Heart left ventricle (tissue), 16 donors: ENCODE measurements around the gene SERINC3. TPM values are rescaled to one million over a fixed set of nuclear protein-coding genes. Genes with fewer than 3 reads are reported as not detected.

Source experiments
- ATAC-seq, 4 donors: fragments of 200-7000 bp; cut with Tn5 transposase; one replicate each; pipeline ENCODE4 v1.9.1; 2020 to 2022; ENCODE audit warnings: moderate library complexity in 4 of 4, mild to moderate bottlenecking in 3 of 4, moderate number of reproducible peaks in 1 of 4
- DNase-seq, 5 donors: peaks; one replicate each; pipeline ENCODE4 v3.0.0-alpha.2; 2020
- H3K27ac ChIP-seq, 12 donors: fragments of 200-600 bp; sonication (generic) in 4 of 12; one replicate each; pipeline versions ENCODE4 v1.5.0 to v1.8.0; 2016 to 2022; ENCODE audit warnings: mild to moderate bottlenecking in 2 of 12
- H3K27me3 ChIP-seq, 9 donors: fragments of 200-600 bp; sonication (generic) in 2 of 9; one replicate each; pipeline versions ENCODE4 v1.5.1 to v1.8.0; 2016 to 2022; ENCODE audit warnings: mild to moderate bottlenecking in 3 of 9
- H3K36me3 ChIP-seq, 9 donors: fragments of 200-600 bp; sonication (generic) in 2 of 9; one replicate each; pipeline versions ENCODE4 v1.5.0 to v1.8.0; 2018 to 2022; ENCODE audit warnings: mild to moderate bottlenecking in 2 of 9
- H3K4me1 ChIP-seq, 12 donors: fragments of 200-600 bp; sonication (generic) in 4 of 12; one replicate each; pipeline versions ENCODE4 v1.5.0 to v1.8.0; 2016 to 2022; ENCODE audit warnings: mild to moderate bottlenecking in 3 of 12
- H3K4me3 ChIP-seq, 12 donors: fragments of 200-600 bp; sonication (generic) in 4 of 12; one replicate each; pipeline versions ENCODE4 v1.5.0 to v1.8.0; 2017 to 2022; ENCODE audit warnings: mild to moderate bottlenecking in 9 of 12, moderate library complexity in 4 of 12
- H3K9me3 ChIP-seq, 12 donors: fragments of 200-600 bp; sonication (generic) in 4 of 12; one replicate each; pipeline versions ENCODE4 v1.5.0 to v1.8.0; 2016 to 2022; ENCODE audit warnings: mild to moderate bottlenecking in 1 of 12
- CTCF ChIP-seq, 12 donors: fragments of 200-600 bp; sonication (generic) in 4 of 12; IDR thresholded peaks; one replicate each; pipeline versions ENCODE4 v1.5.0 to v1.8.0; 2018 to 2022; ENCODE audit warnings: antibody characterized with exemption in 12 of 12, mild to moderate bottlenecking in 5 of 12
- POLR2A ChIP-seq, 2 donors: fragments of 450-650 bp; IDR thresholded peaks; one replicate each; pipeline ENCODE4 v1.6.1; 2017; ENCODE audit warnings: antibody characterized with exemption in 2 of 2, mild to moderate bottlenecking in 2 of 2, moderate library complexity in 2 of 2
- WGBS, 4 donors: extraction: QIAGEN DNeasy Blood & Tissue Kit in 2 of 4; methylation state at CpG; one replicate each; pipeline versions ENCODE4 v1.1.5 to v1.1.7; 2013 to 2018; 5-methylcytosine and 5-hydroxymethylcytosine counted together
- intact Hi-C, 10 donors: fragments of 100-400 bp; cut with DNase I; formaldehyde crosslinking; loops; one replicate each; pipeline versions ENCODE4 v1.11.1 to v1.14.2; 2022
- polyA plus RNA-seq, 2 donors: library from polyadenylated mRNA; stranded (reverse); fragments of 200-250 nt; gene quantifications; one replicate each; pipeline ENCODE4 v1.2.3, GENCODE V29; 2013
- total RNA-seq, 9 donors: library from RNA; depleted of rRNA in 2 of 9; stranded (reverse); fragments of >200 nt in 2 of 9; fragmentation: NEBNext Ultra II Directional in 3 of 9; extraction: Animal tissue kit (Norgen Biotek cat#: 25700) in 3 of 9; gene quantifications; one replicate each; pipeline versions ENCODE4 v1.1.0 to v1.2.4, GENCODE V29; 2016 to 2023
- donor health status: ischemic (EF 13 %, LVEDD 7.1; RV severe dilation, severe dysfunction).
- donor health status: healthy with polysubstance abuse.
- donor health status: DM: no; HTN: yes; CAD: no.
- donor health status: DM: no; HTN: no; CAD: no.
- donor health status: ischemic (EF 25% LVEDD 6.9; RV normal size, moderate dysfunction).
- donor health status: ischemic (EF 25% LVEDD 5.7; RV mildly dilated, moderate dysfunction).
- donor health status: healthy.
- donor health status: DM: yes; HTN: yes; CAD: no.
- donor health status: ischemic (EF 35%, LVEDD 5.7; RV mildly dilated, moderate dysfunction).
- donor health status: nonischemic (EF 11% LVEDD 7.7; RV severe dilation, severe dysfunction).
- donor health status: DM: yes; HTN: yes; CAD: no.
- donor health status: PGD.
- donor health status: ischemic (EF 29% LVEDD 5.4; RV normal size, mild dysfunction).
- donor health status: nonischemic (EF 23%, LVEDD 6.1; RV moderate dilation, normal function).

The SERINC3 gene
- total and polyA plus RNA-seq, 11 donors: 32.9 to 114 (median 96.2) TPM

- WGBS, 4 donors: 86 to 92% (median 90%) methylated on average over 5 of the region's 5 CpGs
- intact Hi-C loops: no loop called here
- ATAC-seq: no peak
Observed at GRCh38 chr20:44488551-44488950, 33.3 kb downstream of the SERINC3 start.

GRCh38 chr20:44485830-44486198 is 36.1 kb downstream of the SERINC3 start:
- Histone ChIP-seq H3K27me3 (no peaks in the 10 kb centered on the region), H3K9me3 (no peaks in the 10 kb centered on the region), H3K4me3 (no peak overlapping the region), H3K27ac (peak overlapping the region in 1 of 12 donors; percentile 19), H3K36me3 (peaks cover 0 to 100% (median 85%) of the 10 kb centered on the region in 9 donors), H3K4me1 (no peaks in the 10 kb centered on the region)
- no peak for DNase-seq
- TF ChIP-seq CTCF (IDR thresholded peaks at IDR 0.05) (no peak), POLR2A (IDR thresholded peaks at IDR 0.05) (no peak)
- 69 to 83% (median 77%) methylated on average over 2 of the region's 2 CpGs for WGBS, 4 donors
- ATAC-seq: no peak
- intact Hi-C loops: no loop called here

More at GRCh38 chr20:44488551-44488950, 33.3 kb downstream of the SERINC3 start:
- no peaks in the 10 kb centered on the region for H3K9me3 ChIP-seq
- H3K4me3 ChIP-seq: no peak overlapping the region
- H3K4me1 ChIP-seq: peaks cover 0 to 15% (median 0%) of the 10 kb centered on the region in 12 donors
- no peaks in the 10 kb centered on the region for H3K27me3 ChIP-seq
- no peak for DNase-seq
- TF ChIP-seq CTCF (IDR thresholded peaks at IDR 0.05) (no peak), POLR2A (IDR thresholded peaks at IDR 0.05) (no peak)
- peaks cover 0 to 100% (median 85%) of the 10 kb centered on the region in 9 donors for H3K36me3 ChIP-seq
- no peak overlapping the region for H3K27ac ChIP-seq

DNA sequence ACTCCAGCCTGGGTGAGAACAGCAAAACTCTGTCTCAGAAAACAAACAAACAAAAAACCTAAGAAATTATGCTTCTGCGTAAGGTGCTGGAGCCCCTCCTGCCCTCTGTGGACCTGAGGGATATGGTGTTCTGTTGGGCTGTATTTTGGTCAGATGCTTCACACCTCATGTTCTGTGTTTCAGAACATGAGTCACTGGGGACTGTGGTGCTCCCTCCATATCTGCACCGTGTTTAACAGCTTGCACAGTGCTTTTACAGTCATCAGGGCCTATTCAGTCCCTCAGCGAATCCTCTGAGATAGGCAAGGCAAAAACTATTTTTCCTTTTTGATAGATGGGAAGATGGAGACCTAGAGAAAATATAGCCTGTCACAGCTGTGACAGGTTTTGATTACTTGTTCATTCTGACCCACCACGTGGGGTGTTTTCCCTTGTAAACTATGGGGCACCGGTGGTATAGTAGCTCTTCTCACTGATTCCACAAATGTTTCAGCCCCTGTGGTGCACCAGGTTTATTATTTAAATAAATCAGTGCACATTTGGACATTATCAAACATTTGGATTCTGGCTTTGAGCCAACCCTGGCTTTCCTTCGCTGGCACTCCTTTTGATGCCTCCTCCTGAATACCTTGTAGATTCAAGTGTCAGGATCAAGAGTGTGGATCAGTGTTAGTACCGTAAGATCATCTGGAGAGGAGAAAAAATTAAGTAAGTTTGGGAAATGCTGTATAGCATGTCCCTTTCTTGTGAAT is 36.6 kb downstream of the SERINC3 start:
- peak in 2 of 4 donors; percentile 24 to 38 for ATAC-seq
- no peak for DNase-seq
- WGBS, 4 donors: 86 to 90% (median 89%) methylated on average over 7 of the region's 7 CpGs
- Histone ChIP-seq H3K4me3 (no peak overlapping the region), H3K4me1 (no peaks in the 10 kb centered on the region), H3K27me3 (no peaks in the 10 kb centered on the region), H3K36me3 (peaks cover 0 to 100% (median 85%) of the 10 kb centered on the region in 9 donors), H3K9me3 (no peaks in the 10 kb centered on the region), H3K27ac (peak overlapping the region in 1 of 12 donors; percentile 19)
- TF ChIP-seq POLR2A (IDR thresholded peaks at IDR 0.05) (no peak), CTCF (IDR thresholded peaks at IDR 0.05) (no peak)
- intact Hi-C loops: no loop called here

DNA sequence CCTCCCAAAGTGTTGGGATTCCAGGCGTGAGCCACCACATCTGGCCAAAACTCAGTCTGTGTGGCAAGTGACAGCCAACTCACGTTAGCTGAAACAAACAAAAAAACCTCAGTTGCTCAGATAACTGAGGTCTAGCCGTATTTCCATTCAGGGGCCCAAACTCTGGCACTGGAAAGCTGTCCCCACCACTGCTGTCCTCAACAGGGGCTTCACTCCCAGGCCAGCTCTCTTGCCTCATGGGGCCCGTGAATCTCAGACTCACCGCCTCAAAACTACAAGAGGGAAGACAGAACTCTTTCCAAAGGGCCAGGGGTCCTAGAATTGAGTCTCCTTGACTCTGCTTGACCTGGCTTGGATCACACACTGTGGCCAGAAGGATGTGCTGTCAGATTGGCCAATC is 38.8 kb downstream of the SERINC3 start:
- Histone ChIP-seq H3K4me3 (no peak overlapping the region), H3K27ac (no peak overlapping the region), H3K9me3 (no peaks in the 10 kb centered on the region), H3K27me3 (no peaks in the 10 kb centered on the region), H3K4me1 (no peaks in the 10 kb centered on the region), H3K36me3 (peaks cover 0 to 87% (median 72%) of the 10 kb centered on the region in 9 donors)
- intact Hi-C loops: no loop called here
- no peak for TF ChIP-seq CTCF (IDR thresholded peaks at IDR 0.05)
- no peak for TF ChIP-seq POLR2A (IDR thresholded peaks at IDR 0.05)
- DNase-seq: no peak
- no peak for ATAC-seq
- WGBS, 4 donors: 85 to 96% (median 92%) methylated on average over 5 of the region's 5 CpGs
